Measurements from ENCODE around the gene SPTSSB. TPM values are rescaled to one million over a fixed set of nuclear protein-coding genes. Genes with fewer than 3 reads are reported as not detected.
A peak's percentile ranks its signal among the peaks of the same experiment; 100 is the strongest.

Gene SPTSSB
- total RNA-seq (2021) (14.1 to 17.8 TPM (median 15.7 TPM) in 3 replicates), Bru-seq, nascent RNA (percentile 74 among the genes with signal in this experiment)
- long read RNA-seq, experiment 1, transcript SPTSSB-201 (3 exons, 3,103 nt), result major isoform, 46 of 55 reads
- long read RNA-seq, experiment 1, partial matches to known transcripts, result 1 of 55 reads
- long read RNA-seq, experiment 1, other reads (novel, unspliced or antisense), result 2 of 55 reads
- long read RNA-seq, experiment 2, partial matches to known transcripts, result 2 of 14 reads
- long read RNA-seq, experiment 2, other reads (novel, unspliced or antisense), result 11 of 14 reads
- long read RNA-seq, experiment 3, transcript SPTSSB-201 (3 exons, 3,103 nt), result major isoform, 19 of 24 reads
- long read RNA-seq, experiment 3, partial matches to known transcripts, result 2 of 24 reads
- long read RNA-seq, experiment 3, other reads (novel, unspliced or antisense), result 0 of 24 reads

DNA sequence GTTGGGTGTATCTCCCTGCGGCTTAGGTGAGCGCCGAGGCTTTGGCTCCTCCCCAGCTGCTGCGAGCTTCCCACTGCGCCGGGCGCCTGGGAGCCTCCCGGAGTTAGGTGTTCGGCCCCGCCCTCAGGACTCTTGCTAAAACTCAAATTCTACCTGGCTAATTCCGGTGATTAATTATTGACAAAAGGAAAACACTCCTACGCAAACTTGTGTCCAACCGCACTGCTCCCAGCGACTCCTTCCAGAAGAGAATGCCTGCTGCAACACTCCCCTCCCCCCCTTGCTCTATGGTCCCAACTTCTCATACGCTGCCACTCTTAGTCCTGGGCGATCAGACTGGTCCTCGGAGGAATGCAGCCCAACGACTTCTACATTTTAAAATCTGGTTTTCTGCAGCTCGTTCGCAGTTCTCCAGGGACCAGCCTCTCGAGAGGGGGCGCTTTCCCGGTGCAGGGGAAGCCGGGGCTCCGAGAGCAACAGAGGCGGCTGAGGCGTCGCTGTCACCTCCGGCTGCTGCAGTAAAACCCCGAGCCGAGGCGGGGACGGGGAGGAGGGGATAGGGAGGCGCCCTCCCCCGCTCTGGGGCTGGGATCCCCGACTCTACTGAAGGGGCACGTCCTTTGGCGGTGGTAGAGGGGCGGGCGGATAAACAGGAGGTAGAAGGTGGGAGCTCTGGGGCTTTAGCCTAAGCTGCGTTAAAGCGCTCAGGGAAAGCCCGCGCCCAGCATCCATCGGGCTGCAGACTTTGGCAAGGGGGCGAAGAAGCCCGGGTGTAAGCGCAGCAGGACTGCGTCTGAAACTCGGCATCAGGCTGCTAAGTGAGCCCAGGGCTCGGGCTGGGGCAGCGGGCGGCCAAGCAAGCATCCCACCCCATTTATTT lies at the start of gene SPTSSB:
Gene SPTSSB (minus strand): TSS at position 77 of the 880 bp plus-strand sequence. CDS start 25,194 bp downstream, outside the sequence.
- Mint-ChIP-seq H3K27me3 (ENCODE audit: low read depth) (peaks cover 9% of the 10 kb centered on the region), H3K4me3 (peak within 1 kb of the TSS; percentile 88), H3K4me1 (peaks cover 57% of the 10 kb centered on the region), H3K9me3 (no peaks in the 10 kb centered on the region; the same call in 1 of the 2 replicates), H3K27ac (peak within 1 kb of the TSS; percentile 97), H3K36me3 (peaks cover 7% of the 10 kb centered on the region; the same call in 1 of the 2 replicates)
- ATAC-seq (peak; percentile 73), DNase-seq (ENCODE audit: low spot score) (peak; percentile 84)
- ChIA-PET POLR2A (interaction anchor here (0.6 to 1.4 kb wide), 6 partner anchors 11 to 656 kb away, joined by 3 to 5 read pairs (median 3); no protein-coding TSS in a partner anchor), CTCF (interaction anchor here (0.6 to 3.1 kb wide), 10 partner anchors 10 to 127 kb away, joined by 3 to 17 read pairs (median 4); no protein-coding TSS in a partner anchor)
- no peak for TF ChIP-seq MYBL2 (CRISPR knock-in tag; IDR thresholded peaks at IDR 0.05)
- TF ChIP-seq, protein P1, sequence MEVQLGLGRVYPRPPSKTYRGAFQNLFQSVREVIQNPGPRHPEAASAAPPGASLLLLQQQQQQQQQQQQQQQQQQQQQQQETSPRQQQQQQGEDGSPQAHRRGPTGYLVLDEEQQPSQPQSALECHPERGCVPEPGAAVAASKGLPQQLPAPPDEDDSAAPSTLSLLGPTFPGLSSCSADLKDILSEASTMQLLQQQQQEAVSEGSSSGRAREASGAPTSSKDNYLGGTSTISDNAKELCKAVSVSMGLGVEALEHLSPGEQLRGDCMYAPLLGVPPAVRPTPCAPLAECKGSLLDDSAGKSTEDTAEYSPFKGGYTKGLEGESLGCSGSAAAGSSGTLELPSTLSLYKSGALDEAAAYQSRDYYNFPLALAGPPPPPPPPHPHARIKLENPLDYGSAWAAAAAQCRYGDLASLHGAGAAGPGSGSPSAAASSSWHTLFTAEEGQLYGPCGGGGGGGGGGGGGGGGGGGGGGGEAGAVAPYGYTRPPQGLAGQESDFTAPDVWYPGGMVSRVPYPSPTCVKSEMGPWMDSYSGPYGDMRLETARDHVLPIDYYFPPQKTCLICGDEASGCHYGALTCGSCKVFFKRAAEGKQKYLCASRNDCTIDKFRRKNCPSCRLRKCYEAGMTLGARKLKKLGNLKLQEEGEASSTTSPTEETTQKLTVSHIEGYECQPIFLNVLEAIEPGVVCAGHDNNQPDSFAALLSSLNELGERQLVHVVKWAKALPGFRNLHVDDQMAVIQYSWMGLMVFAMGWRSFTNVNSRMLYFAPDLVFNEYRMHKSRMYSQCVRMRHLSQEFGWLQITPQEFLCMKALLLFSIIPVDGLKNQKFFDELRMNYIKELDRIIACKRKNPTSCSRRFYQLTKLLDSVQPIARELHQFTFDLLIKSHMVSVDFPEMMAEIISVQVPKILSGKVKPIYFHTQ (CRISPR knock-in tag; IDR thresholded peaks at IDR 0.05), result no peak
- no peak for TF ChIP-seq NFATC4 (CRISPR knock-in tag; IDR thresholded peaks at IDR 0.05)
- no peak for TF ChIP-seq ESRRA (CRISPR knock-in tag; IDR thresholded peaks at IDR 0.05; ENCODE audit: borderline replicate concordance)
- TF ChIP-seq ELF4 (CRISPR knock-in tag; IDR thresholded peaks at IDR 0.05; ENCODE audit: low read depth), result no peak
- TF ChIP-seq ZNF423 (CRISPR knock-in tag; IDR thresholded peaks at IDR 0.05), result no peak; the same call in 1 of the 2 replicates
- TF ChIP-seq USF1 (CRISPR knock-in tag; IDR thresholded peaks at IDR 0.05), result no peak
- TF ChIP-seq NFYB (CRISPR knock-in tag; conservative IDR thresholded peaks at IDR 0.05; ENCODE audit: low read depth), result no peak
- TF ChIP-seq, protein P2, sequence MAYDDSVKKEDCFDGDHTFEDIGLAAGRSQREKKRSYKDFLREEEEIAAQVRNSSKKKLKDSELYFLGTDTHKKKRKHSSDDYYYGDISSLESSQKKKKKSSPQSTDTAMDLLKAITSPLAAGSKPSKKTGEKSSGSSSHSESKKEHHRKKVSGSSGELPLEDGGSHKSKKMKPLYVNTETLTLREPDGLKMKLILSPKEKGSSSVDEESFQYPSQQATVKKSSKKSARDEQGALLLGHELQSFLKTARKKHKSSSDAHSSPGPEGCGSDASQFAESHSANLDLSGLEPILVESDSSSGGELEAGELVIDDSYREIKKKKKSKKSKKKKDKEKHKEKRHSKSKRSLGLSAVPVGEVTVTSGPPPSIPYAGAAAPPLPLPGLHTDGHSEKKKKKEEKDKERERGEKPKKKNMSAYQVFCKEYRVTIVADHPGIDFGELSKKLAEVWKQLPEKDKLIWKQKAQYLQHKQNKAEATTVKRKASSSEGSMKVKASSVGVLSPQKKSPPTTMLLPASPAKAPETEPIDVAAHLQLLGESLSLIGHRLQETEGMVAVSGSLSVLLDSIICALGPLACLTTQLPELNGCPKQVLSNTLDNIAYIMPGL (CRISPR knock-in tag; IDR thresholded peaks at IDR 0.05), result peak; percentile 86
- TF ChIP-seq, protein P3, sequence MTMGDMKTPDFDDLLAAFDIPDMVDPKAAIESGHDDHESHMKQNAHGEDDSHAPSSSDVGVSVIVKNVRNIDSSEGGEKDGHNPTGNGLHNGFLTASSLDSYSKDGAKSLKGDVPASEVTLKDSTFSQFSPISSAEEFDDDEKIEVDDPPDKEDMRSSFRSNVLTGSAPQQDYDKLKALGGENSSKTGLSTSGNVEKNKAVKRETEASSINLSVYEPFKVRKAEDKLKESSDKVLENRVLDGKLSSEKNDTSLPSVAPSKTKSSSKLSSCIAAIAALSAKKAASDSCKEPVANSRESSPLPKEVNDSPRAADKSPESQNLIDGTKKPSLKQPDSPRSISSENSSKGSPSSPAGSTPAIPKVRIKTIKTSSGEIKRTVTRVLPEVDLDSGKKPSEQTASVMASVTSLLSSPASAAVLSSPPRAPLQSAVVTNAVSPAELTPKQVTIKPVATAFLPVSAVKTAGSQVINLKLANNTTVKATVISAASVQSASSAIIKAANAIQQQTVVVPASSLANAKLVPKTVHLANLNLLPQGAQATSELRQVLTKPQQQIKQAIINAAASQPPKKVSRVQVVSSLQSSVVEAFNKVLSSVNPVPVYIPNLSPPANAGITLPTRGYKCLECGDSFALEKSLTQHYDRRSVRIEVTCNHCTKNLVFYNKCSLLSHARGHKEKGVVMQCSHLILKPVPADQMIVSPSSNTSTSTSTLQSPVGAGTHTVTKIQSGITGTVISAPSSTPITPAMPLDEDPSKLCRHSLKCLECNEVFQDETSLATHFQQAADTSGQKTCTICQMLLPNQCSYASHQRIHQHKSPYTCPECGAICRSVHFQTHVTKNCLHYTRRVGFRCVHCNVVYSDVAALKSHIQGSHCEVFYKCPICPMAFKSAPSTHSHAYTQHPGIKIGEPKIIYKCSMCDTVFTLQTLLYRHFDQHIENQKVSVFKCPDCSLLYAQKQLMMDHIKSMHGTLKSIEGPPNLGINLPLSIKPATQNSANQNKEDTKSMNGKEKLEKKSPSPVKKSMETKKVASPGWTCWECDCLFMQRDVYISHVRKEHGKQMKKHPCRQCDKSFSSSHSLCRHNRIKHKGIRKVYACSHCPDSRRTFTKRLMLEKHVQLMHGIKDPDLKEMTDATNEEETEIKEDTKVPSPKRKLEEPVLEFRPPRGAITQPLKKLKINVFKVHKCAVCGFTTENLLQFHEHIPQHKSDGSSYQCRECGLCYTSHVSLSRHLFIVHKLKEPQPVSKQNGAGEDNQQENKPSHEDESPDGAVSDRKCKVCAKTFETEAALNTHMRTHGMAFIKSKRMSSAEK (CRISPR knock-in tag; IDR thresholded peaks at IDR 0.05; ENCODE audit: borderline replicate concordance), result no peak
- no peak for TF ChIP-seq ZNF396 (CRISPR knock-in tag; IDR thresholded peaks at IDR 0.05; ENCODE audit: borderline replicate concordance)
- no peak for TF ChIP-seq EMX1 (CRISPR knock-in tag; IDR thresholded peaks at IDR 0.05)
- no peak for TF ChIP-seq ZNF121 (CRISPR knock-in tag; IDR thresholded peaks at IDR 0.05)
- no peak for TF ChIP-seq MXD4 (CRISPR knock-in tag; IDR thresholded peaks at IDR 0.05; ENCODE audit: borderline replicate concordance)
- peak; percentile 44; the same call in 1 of the 2 replicates for TF ChIP-seq FOXK1 (CRISPR knock-in tag; IDR thresholded peaks at IDR 0.05)
- no peak for TF ChIP-seq ZBTB21 (CRISPR knock-in tag; IDR thresholded peaks at IDR 0.05; ENCODE audit: borderline replicate concordance)
- TF ChIP-seq ZNF416 (CRISPR knock-in tag; IDR thresholded peaks at IDR 0.05), result no peak
- TF ChIP-seq NR1H2 (CRISPR knock-in tag; IDR thresholded peaks at IDR 0.05), result no peak
- TF ChIP-seq, protein P4, sequence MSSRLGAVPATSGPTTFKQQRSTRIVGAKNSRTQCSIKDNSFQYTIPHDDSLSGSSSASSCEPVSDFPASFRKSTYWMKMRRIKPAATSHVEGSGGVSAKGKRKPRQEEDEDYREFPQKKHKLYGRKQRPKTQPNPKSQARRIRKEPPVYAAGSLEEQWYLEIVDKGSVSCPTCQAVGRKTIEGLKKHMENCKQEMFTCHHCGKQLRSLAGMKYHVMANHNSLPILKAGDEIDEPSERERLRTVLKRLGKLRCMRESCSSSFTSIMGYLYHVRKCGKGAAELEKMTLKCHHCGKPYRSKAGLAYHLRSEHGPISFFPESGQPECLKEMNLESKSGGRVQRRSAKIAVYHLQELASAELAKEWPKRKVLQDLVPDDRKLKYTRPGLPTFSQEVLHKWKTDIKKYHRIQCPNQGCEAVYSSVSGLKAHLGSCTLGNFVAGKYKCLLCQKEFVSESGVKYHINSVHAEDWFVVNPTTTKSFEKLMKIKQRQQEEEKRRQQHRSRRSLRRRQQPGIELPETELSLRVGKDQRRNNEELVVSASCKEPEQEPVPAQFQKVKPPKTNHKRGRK (CRISPR knock-in tag; IDR thresholded peaks at IDR 0.05; ENCODE audit: borderline replicate concordance), result no peak
- peak; percentile 79; the same call in 1 of the 2 replicates for TF ChIP-seq FOXP1 (CRISPR knock-in tag; IDR thresholded peaks at IDR 0.05; ENCODE audit: borderline replicate concordance)
- TF ChIP-seq, protein P5, sequence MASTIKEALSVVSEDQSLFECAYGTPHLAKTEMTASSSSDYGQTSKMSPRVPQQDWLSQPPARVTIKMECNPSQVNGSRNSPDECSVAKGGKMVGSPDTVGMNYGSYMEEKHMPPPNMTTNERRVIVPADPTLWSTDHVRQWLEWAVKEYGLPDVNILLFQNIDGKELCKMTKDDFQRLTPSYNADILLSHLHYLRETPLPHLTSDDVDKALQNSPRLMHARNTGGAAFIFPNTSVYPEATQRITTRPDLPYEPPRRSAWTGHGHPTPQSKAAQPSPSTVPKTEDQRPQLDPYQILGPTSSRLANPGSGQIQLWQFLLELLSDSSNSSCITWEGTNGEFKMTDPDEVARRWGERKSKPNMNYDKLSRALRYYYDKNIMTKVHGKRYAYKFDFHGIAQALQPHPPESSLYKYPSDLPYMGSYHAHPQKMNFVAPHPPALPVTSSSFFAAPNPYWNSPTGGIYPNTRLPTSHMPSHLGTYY (CRISPR knock-in tag; IDR thresholded peaks at IDR 0.05), result no peak
